ENCODE measurements around the gene CNOT9. TPM values are rescaled to one million over a fixed set of nuclear protein-coding genes. Genes with fewer than 3 reads are reported as not detected.
A peak's percentile ranks its signal among the peaks of the same experiment; 100 is the strongest.
"Not testable (repeated sequence)": the region's sequence is repeated elsewhere in the genome, so short reads cannot be mapped to it uniquely, and the experiment has no call there.

Gene CNOT9
- total RNA-seq: 10 to 100 TPM; 30.6 to 55.6 (median 44.9) TPM

DNA sequence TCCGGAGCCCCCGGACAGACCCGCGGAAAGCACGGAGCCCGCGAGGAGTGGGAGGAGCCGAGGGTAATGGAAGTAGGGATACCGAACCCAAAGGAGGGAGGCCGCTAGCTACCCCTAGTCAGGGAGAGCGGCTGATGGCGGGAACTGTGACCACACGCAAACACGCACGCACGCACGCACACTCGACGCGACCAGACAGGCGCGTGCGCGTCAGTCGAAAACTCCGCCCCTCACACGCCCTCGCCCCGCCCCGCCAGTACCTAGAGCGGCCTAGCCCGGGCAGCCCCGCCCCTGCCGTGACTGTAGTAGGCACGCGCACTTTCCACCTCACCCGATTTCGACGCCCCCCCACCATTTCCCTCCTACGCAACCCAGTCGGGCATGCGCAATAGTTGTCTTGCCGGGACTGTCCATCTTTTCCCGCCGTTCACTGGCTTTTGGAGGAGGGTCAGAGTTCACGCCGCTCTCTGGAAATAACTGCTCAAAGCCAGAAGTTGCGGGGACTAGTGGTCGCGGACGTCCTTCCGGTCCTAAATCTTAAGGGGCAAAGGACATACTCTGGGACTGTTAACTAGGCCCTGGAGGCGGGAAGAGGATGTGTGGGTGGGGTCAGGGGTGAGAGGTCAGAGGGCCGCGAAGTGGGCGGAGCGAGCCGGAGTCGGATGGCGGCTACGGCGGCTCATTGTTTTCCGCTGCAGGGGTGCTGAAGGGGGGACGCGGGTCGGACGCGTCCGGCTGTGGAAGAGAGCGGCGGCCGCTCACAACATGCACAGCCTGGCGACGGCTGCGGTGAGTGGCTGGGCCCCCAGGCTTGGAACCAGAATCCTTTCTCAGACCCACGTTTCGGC, at the start of gene CNOT9, which contains the start of gene USP37:
Gene CNOT9, plus strand, starts transcription at position 650 of the 848 bp plus-strand sequence. Its CDS starts 116 bp downstream, at position 766.
Gene USP37, minus strand, starts transcription at position 162 of the 848 bp plus-strand sequence. CDS start 9,698 bp downstream, outside the sequence.
- Histone ChIP-seq H3K4me1 (peaks cover 0 to 19% of the 10 kb centered on the region in 2 donors), H3K9me3 (no peaks in the 10 kb centered on the region), H3K36me3 (no peaks in the 10 kb centered on the region), H3K4me3 (peak within 1 kb of the TSS; percentile 77 to 86 (median 82)), H3K27ac (peak within 1 kb of the TSS; percentile 96 to 97), H3K27me3 (no peaks in the 10 kb centered on the region)
- TF ChIP-seq POLR2A (IDR thresholded peaks at IDR 0.05): peak; percentile 61
- TF ChIP-seq CTCF (IDR thresholded peaks at IDR 0.05): peak in 2 of 3 donors; percentile 5 to 37
- TF ChIP-seq POLR2AphosphoS5 (IDR thresholded peaks at IDR 0.05): peak; percentile 85 to 95 (median 90)
- DNase-seq (ENCODE audit: low spot score in 2 of 2): peak; percentile 98 to 99
- intact Hi-C loops (cut with DNase I; ENCODE audit: low total_unique reads): no loop called here

DNA sequence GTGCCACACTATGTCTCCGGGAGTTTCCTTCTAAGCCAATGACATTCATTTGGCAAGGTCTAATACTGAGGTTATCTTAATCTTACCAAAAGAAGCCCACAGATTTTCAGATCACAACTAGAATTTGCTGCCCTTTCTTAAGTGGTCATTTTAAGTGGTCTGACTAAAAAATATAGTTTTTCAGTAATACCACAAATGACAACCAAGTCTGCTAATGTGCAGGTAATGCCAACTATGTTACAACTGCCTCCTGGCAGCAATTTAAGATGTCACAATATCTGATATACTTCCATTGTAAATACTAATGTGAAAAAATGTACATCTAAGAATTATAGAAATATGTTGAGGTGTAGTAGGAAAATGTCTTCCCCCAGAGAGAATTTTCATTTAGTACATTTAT, 49.8 kb upstream of the CNOT9 start:
- Histone ChIP-seq H3K4me1 (no peaks in the 10 kb centered on the region), H3K4me3 (no peak overlapping the region), H3K36me3 (no peaks in the 10 kb centered on the region), H3K9me3 (no peaks in the 10 kb centered on the region), H3K27ac (no peak overlapping the region), H3K27me3 (no peaks in the 10 kb centered on the region)
- intact Hi-C loops (cut with DNase I; ENCODE audit: low total_unique reads): no loop called here
- DNase-seq (ENCODE audit: low spot score in 2 of 2): no peak
- TF ChIP-seq POLR2A (IDR thresholded peaks at IDR 0.05) (no peak), CTCF (IDR thresholded peaks at IDR 0.05) (no peak), POLR2AphosphoS5 (IDR thresholded peaks at IDR 0.05) (no peak)

- no peaks in the 10 kb centered on the region for H3K9me3 ChIP-seq
- no peaks in the 10 kb centered on the region for H3K27me3 ChIP-seq
- no peaks in the 10 kb centered on the region for H3K4me1 ChIP-seq
- H3K4me3 ChIP-seq: no peak overlapping the region
- peaks cover 6% of the 10 kb centered on the region for H3K36me3 ChIP-seq
- no peak for TF ChIP-seq CTCF (IDR thresholded peaks at IDR 0.05)
- intact Hi-C loops (cut with DNase I; ENCODE audit: low total_unique reads): no loop called here
- H3K27ac ChIP-seq: no peak overlapping the region
- DNase-seq (ENCODE audit: low spot score in 2 of 2): no peak
These were observed 45.0 kb upstream of the CNOT9 start for GRCh38 chr2:218523651-218524050.

DNA sequence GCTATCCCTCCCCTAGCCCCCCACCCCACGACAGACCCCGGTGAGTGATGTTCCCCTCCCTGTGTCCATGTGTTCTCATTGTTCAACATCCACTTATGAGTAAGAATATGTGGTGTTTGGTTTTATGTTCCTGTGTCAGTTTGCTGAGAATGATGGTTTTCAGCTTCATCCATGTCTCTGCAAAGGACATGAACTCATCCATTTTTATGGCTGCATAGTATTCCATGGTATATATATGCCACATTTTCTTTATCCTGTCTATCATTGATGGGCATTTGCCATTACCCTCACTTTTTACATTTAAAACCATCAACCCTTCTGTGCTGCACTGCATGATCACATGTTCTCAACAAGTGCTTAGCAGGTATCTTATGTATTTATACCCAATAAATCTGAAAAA, 40.2 kb upstream of the CNOT9 start:
- H3K4me1 ChIP-seq; H3K27me3 ChIP-seq; DNase-seq (ENCODE audit: low spot score in 2 of 2); intact Hi-C loops (cut with DNase I; ENCODE audit: low total_unique reads); H3K4me3 ChIP-seq; H3K9me3 ChIP-seq; H3K27ac ChIP-seq: not testable (repeated sequence)
- H3K36me3 ChIP-seq: peaks cover 17% of the 10 kb centered on the region

- Histone ChIP-seq H3K36me3 (peaks cover 17% of the 10 kb centered on the region), H3K4me3 (no peak overlapping the region), H3K4me1 (no peaks in the 10 kb centered on the region), H3K27me3 (no peaks in the 10 kb centered on the region), H3K9me3 (no peaks in the 10 kb centered on the region), H3K27ac (no peak overlapping the region)
- no peak for DNase-seq (ENCODE audit: low spot score in 2 of 2)
- intact Hi-C loops (cut with DNase I; ENCODE audit: low total_unique reads): no loop called here
- TF ChIP-seq POLR2AphosphoS5 (IDR thresholded peaks at IDR 0.05): no peak
- no peak for TF ChIP-seq POLR2A (IDR thresholded peaks at IDR 0.05)
- no peak for TF ChIP-seq CTCF (IDR thresholded peaks at IDR 0.05)
These were observed 38.6 kb upstream of the CNOT9 start for GRCh38 chr2:218529990-218530389.

Data from breast epithelium (tissue), 4 donors.